ENCODE data around the gene OR10H3.
"Not testable (repeated sequence)": the region's sequence is repeated elsewhere in the genome, so short reads cannot be mapped to it uniquely, and the experiment has no call there.

The OR10H3 gene

GRCh38 chr19:15779756-15780476 is 42.1 kb downstream of the OR10H3 start:
- DNase-seq = no peak

- DNase-seq = no peak
Measured at GRCh38 chr19:15780610-15781418, 43.0 kb downstream of the OR10H3 start.

GRCh38 chr19:15781661-15782060 is 43.9 kb downstream of the OR10H3 start:
- no peak for DNase-seq

- DNase-seq = no peak
Measured at GRCh38 chr19:15782211-15782610, 44.4 kb downstream of the OR10H3 start.

GRCh38 chr19:15782896-15783295 is 45.1 kb downstream of the OR10H3 start:
- not testable (repeated sequence) for DNase-seq

- no peak for DNase-seq
Measured at GRCh38 chr19:15787611-15788155, 49.9 kb downstream of the OR10H3 start, which contains the start of gene OR10H5. TSS of gene OR10H5 (plus strand) at chr19:15787661. CDS start at chr19:15794049, 6,388 bp downstream.

GRCh38 chr19:15788594-15789270 is 50.9 kb downstream of the OR10H3 start:
- no peak for DNase-seq

- DNase-seq = no peak
Measured at GRCh38 chr19:15790096-15790495, 52.3 kb downstream of the OR10H3 start.

Measured in activated CD4-positive, alpha-beta T cell treated with anti-CD3 and anti-CD28 coated beads, Interleukin-2, amount 50 U/mL, for 16 hours (primary cell).